HepG2 (cell line): ENCODE measurements around the gene FSD1. TPM values are rescaled to one million over a fixed set of nuclear protein-coding genes. Genes with fewer than 3 reads are reported as not detected.

Experiments
- AGO1 ChIP-seq: fragments of 200-400 bp; formaldehyde crosslinking; IDR thresholded peaks from 2 replicates; pipeline ENCODE4 v1.6.1; 2017; ENCODE audit warnings: mild to moderate bottlenecking, low read depth, low read length, moderate library complexity; ENCODE audit not compliant: poor library complexity, severe bottlenecking
- BATF2 ChIP-seq: sonication (generic); formaldehyde crosslinking; IDR thresholded peaks from 2 replicates; pipeline ENCODE4 v1.8.0; 2022; ENCODE audit warnings: mild to moderate bottlenecking, missing genetic modification reagents, moderate library complexity
- CBX2 ChIP-seq, 2 experiments: fragments of 200-600 bp in 1 of 2; sonication (generic); formaldehyde crosslinking in 1 of 2; IDR thresholded peaks; 2 replicates each; pipeline versions ENCODE4 v1.7.0 to v1.8.1; 2018 to 2022; ENCODE audit warnings: low read depth in 2 of 2, low read length in 1 of 2, mild to moderate bottlenecking in 1 of 2, missing genetic modification reagents in 1 of 2
- CEBPZ ChIP-seq: IDR thresholded peaks from 2 replicates; pipeline ENCODE4 v1.6.1; 2012; ENCODE audit warnings: low read length, improper control_type of control experiment
- CHCHD3 ChIP-seq: sonication (generic); formaldehyde crosslinking; IDR thresholded peaks from 2 replicates; pipeline ENCODE4 v1.8.0; 2022; ENCODE audit warnings: mild to moderate bottlenecking, missing genetic modification reagents, moderate library complexity
- ETV5 ChIP-seq: IDR thresholded peaks from 2 replicates; pipeline ENCODE4 v1.6.1; 2018; ENCODE audit warnings: missing biosample characterization, missing genetic modification reagents, inconsistent platforms, borderline replicate concordance
- JDP2 ChIP-seq: sonication (generic); formaldehyde crosslinking; IDR thresholded peaks from 2 replicates; pipeline ENCODE4 v1.8.1; 2022; ENCODE audit warnings: missing genetic modification reagents, borderline replicate concordance
- POLR2A ChIP-seq, 2 experiments: IDR thresholded peaks; 2 replicates each; pipeline ENCODE4 v1.6.1; 2011; ENCODE audit warnings: low read depth in 2 of 2, low read length in 2 of 2, mild to moderate bottlenecking in 1 of 2, moderate library complexity in 1 of 2; ENCODE audit not compliant: insufficient read depth in 1 of 2
- POLR2G ChIP-seq: fragments of 200-400 bp; formaldehyde crosslinking; IDR thresholded peaks from 2 replicates; pipeline ENCODE4 v1.6.1; 2018; ENCODE audit warnings: mild to moderate bottlenecking, low read depth, low read length, moderate library complexity
- PTBP1 ChIP-seq: fragments of 200-400 bp; formaldehyde crosslinking; IDR thresholded peaks from 2 replicates; pipeline ENCODE4 v1.6.1; 2018; ENCODE audit warnings: low read length, low read depth; ENCODE audit not compliant: poor library complexity, severe bottlenecking
- RBFOX2 ChIP-seq: fragments of 200-400 bp; formaldehyde crosslinking; IDR thresholded peaks from 2 replicates; pipeline ENCODE4 v1.6.1; 2017; ENCODE audit warnings: low read depth, mild to moderate bottlenecking, low read length
- SCMH1 ChIP-seq: sonication (generic); formaldehyde crosslinking; IDR thresholded peaks from 2 replicates; pipeline ENCODE4 v1.9.0; 2021; ENCODE audit warnings: missing genetic modification reagents, mild to moderate bottlenecking, borderline replicate concordance
- TAF15 ChIP-seq: fragments of 200-400 bp; formaldehyde crosslinking; IDR thresholded peaks from one replicate; pipeline ENCODE4 v1.6.1; 2018; ENCODE audit warnings: mild to moderate bottlenecking, low read depth, low read length; ENCODE audit not compliant: poor library complexity, severe bottlenecking
- TBX3 ChIP-seq: fragments of 450-650 bp; IDR thresholded peaks from 2 replicates; pipeline ENCODE4 v1.6.1; 2017; ENCODE audit warnings: antibody characterized with exemption, mild to moderate bottlenecking, inconsistent platforms, borderline replicate concordance
- ZBTB14 ChIP-seq: sonication (generic); formaldehyde crosslinking; IDR thresholded peaks from 2 replicates; pipeline ENCODE4 v1.4.0; 2020; ENCODE audit warnings: missing genetic modification reagents
- ZKSCAN5 ChIP-seq: sonication (generic); formaldehyde crosslinking; IDR thresholded peaks from 2 replicates; pipeline ENCODE4 v1.5.1; 2020; ENCODE audit warnings: mild to moderate bottlenecking, missing genetic modification reagents
- ZNF24 ChIP-seq: fragments of 450-650 bp; IDR thresholded peaks from 2 replicates; pipeline ENCODE4 v1.6.1; 2017; ENCODE audit warnings: antibody characterized with exemption, mild to moderate bottlenecking
- ZNF556 ChIP-seq: sonication (generic); formaldehyde crosslinking; IDR thresholded peaks from 2 replicates; pipeline ENCODE4 v1.4.0; 2020; ENCODE audit warnings: mild to moderate bottlenecking, missing genetic modification reagents, borderline replicate concordance
- ZNF709 ChIP-seq: sonication (generic); formaldehyde crosslinking; IDR thresholded peaks from 2 replicates; pipeline ENCODE4 v1.5.0; 2020; ENCODE audit warnings: mild to moderate bottlenecking, missing genetic modification reagents
- ZNF747 ChIP-seq: sonication (generic); formaldehyde crosslinking; IDR thresholded peaks from 2 replicates; pipeline ENCODE4 v1.8.1; 2023; ENCODE audit warnings: missing genetic modification reagents, mild to moderate bottlenecking, borderline replicate concordance
- polyA plus RNA-seq, 8 experiments: library from polyadenylated mRNA; depleted of rRNA in 3 of 8; stranded (reverse) in 7 of 8; unstranded in 1 of 8; fragments of >200 nt; fragmentation: Illumina TruSeq in 4 of 8; extraction: Trizol in 4 of 8; gene quantifications; 2 replicates each; pipeline versions ENCODE4 v1.2.1 to v1.2.3, GENCODE V29; 2011 to 2016; ENCODE audit warnings: low read depth in 4 of 8, missing spikeins in 1 of 8, mixed read lengths in 1 of 8; ENCODE audit not compliant: insufficient read depth in 1 of 8
- total RNA-seq, 5 experiments: library from RNA; depleted of rRNA; stranded (reverse); fragments of >200 nt; fragmentation: Illumina TruSeq; extraction: Trizol; gene quantifications; 2 replicates each; pipeline ENCODE4 v1.2.3, GENCODE V29; 2016; ENCODE audit warnings: low read depth in 1 of 5
- TF ChIP-seq, protein P1 (sequence below): sonication (generic); formaldehyde crosslinking; IDR thresholded peaks from 2 replicates; pipeline ENCODE4 v1.4.0; 2020; ENCODE audit warnings: missing genetic modification reagents

The FSD1 gene
- total and polyA plus RNA-seq, 2 of the 13 experiments (the other 11 are each of a cell fraction or from before 2014, with no cell fraction given) = 0.29 to 0.66 TPM

GRCh38 chr19:4361152-4362046, 57.0 kb downstream of the FSD1 start (continued):
- TF ChIP-seq CEBPZ (no peak), ZNF747 (CRISPR knock-in tag) (no peak), BATF2 (CRISPR knock-in tag) (0 out of 2 replicates have a peak, but pooled peaks have one; percentile 43), POLR2A (IDR thresholded peaks at IDR 0.05; ENCODE audit: insufficient read depth in 1 of 2, low read depth in 2 of 2, low read length in 2 of 2) (0 out of 4 replicates have a peak, but pooled peaks of 1 of the 2 experiments have one; percentile 21), TAF15 (no peak), ZBTB14 (CRISPR knock-in tag) (no peak), ZNF24 (no peak), AGO1 (peak; percentile 84), CBX2 (IDR thresholded peaks at IDR 0.05; ENCODE audit: low read depth, low read length) (no peak), CBX2 (CRISPR knock-in tag; IDR thresholded peaks at IDR 0.05; ENCODE audit: low read depth) (no peak), ZNF709 (CRISPR knock-in tag) (no peak), JDP2 (CRISPR knock-in tag) (no peak), ETV5 (CRISPR knock-in tag) (no peak), POLR2G (peak; percentile 16; the same call in 1 of the 2 replicates), TBX3 (no peak), ZKSCAN5 (CRISPR knock-in tag) (no peak), SCMH1 (CRISPR knock-in tag) (no peak), CHCHD3 (CRISPR knock-in tag) (no peak), PTBP1 (no peak), RBFOX2 (peak; percentile 45; the same call in 1 of the 2 replicates), ZNF556 (CRISPR knock-in tag) (no peak)
- TF ChIP-seq, protein P1, sequence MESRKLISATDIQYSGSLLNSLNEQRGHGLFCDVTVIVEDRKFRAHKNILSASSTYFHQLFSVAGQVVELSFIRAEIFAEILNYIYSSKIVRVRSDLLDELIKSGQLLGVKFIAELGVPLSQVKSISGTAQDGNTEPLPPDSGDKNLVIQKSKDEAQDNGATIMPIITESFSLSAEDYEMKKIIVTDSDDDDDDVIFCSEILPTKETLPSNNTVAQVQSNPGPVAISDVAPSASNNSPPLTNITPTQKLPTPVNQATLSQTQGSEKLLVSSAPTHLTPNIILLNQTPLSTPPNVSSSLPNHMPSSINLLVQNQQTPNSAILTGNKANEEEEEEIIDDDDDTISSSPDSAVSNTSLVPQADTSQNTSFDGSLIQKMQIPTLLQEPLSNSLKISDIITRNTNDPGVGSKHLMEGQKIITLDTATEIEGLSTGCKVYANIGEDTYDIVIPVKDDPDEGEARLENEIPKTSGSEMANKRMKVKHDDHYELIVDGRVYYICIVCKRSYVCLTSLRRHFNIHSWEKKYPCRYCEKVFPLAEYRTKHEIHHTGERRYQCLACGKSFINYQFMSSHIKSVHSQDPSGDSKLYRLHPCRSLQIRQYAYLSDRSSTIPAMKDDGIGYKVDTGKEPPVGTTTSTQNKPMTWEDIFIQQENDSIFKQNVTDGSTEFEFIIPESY = peak; percentile 26; the same call in 1 of the 2 replicates
